Activated CD8-positive, alpha-beta memory T cell treated with anti-CD3 and anti-CD28 coated beads, Interleukin-2, amount 50 U/mL, for 24 hours (primary cell): ENCODE data around the gene GPHB5.
"Not testable (repeated sequence)": the region's sequence is repeated elsewhere in the genome, so short reads cannot be mapped to it uniquely, and the experiment has no call there.

Experiments used
- DNase-seq: peaks from one replicate; pipeline ENCODE4 v3.0.0-alpha.2; 2020; ENCODE audit errors: extremely low read depth

GPHB5 gene

GRCh38 chr14:63295231-63295685, 23.5 kb downstream of the GPHB5 start:
- no peak for DNase-seq

- no peak for DNase-seq
These were observed 25.9 kb downstream of the GPHB5 start for GRCh38 chr14:63292805-63293204.

- DNase-seq = no peak
These were observed 27.8 kb downstream of the GPHB5 start for GRCh38 chr14:63290741-63291430.

GRCh38 chr14:63288853-63289252, 29.9 kb downstream of the GPHB5 start:
- no peak for DNase-seq

GRCh38 chr14:63287666-63288483, 30.9 kb downstream of the GPHB5 start:
- no peak for DNase-seq

GRCh38 chr14:63286071-63286470, 32.7 kb downstream of the GPHB5 start:
- DNase-seq = no peak

- DNase-seq = no peak
These were observed 34.9 kb downstream of the GPHB5 start for GRCh38 chr14:63283884-63284248.

- no peak for DNase-seq
These were observed 35.5 kb downstream of the GPHB5 start for GRCh38 chr14:63282997-63283883.

- DNase-seq = not testable (repeated sequence)
These were observed 38.8 kb downstream of the GPHB5 start for GRCh38 chr14:63279933-63280332.

- no peak for DNase-seq
These were observed 41.0 kb downstream of the GPHB5 start for GRCh38 chr14:63277591-63278183.

- DNase-seq = no peak
These were observed 42.0 kb downstream of the GPHB5 start for GRCh38 chr14:63276492-63277342.

- DNase-seq = no peak
These were observed 42.7 kb downstream of the GPHB5 start for GRCh38 chr14:63276016-63276415.

GRCh38 chr14:63275611-63276010, 43.1 kb downstream of the GPHB5 start:
- no peak for DNase-seq

- DNase-seq = no peak
These were observed 44.7 kb downstream of the GPHB5 start for GRCh38 chr14:63273717-63274655.

- DNase-seq = no peak
These were observed 45.6 kb downstream of the GPHB5 start for GRCh38 chr14:63273129-63273528.

GRCh38 chr14:63269561-63270225, 49.0 kb downstream of the GPHB5 start:
- DNase-seq = no peak

GRCh38 chr14:63268771-63269170, 50.0 kb downstream of the GPHB5 start:
- no peak for DNase-seq

GRCh38 chr14:63267171-63267570, 51.6 kb downstream of the GPHB5 start:
- no peak for DNase-seq

- no peak for DNase-seq
These were observed 52.6 kb downstream of the GPHB5 start for GRCh38 chr14:63266106-63266505.
